Activated effector memory CD4-positive, alpha-beta T cell treated with anti-CD3 and anti-CD28 coated beads, Interleukin-2, amount 50 U/mL, for 16 hours (primary cell): ENCODE data around the gene USP35.
"Not testable (repeated sequence)": the region's sequence is repeated elsewhere in the genome, so short reads cannot be mapped to it uniquely, and the experiment has no call there.

Experiments used
- DNase-seq: peaks from one replicate; pipeline ENCODE4 v3.0.0-alpha.2; 2020

Gene USP35

DNA sequence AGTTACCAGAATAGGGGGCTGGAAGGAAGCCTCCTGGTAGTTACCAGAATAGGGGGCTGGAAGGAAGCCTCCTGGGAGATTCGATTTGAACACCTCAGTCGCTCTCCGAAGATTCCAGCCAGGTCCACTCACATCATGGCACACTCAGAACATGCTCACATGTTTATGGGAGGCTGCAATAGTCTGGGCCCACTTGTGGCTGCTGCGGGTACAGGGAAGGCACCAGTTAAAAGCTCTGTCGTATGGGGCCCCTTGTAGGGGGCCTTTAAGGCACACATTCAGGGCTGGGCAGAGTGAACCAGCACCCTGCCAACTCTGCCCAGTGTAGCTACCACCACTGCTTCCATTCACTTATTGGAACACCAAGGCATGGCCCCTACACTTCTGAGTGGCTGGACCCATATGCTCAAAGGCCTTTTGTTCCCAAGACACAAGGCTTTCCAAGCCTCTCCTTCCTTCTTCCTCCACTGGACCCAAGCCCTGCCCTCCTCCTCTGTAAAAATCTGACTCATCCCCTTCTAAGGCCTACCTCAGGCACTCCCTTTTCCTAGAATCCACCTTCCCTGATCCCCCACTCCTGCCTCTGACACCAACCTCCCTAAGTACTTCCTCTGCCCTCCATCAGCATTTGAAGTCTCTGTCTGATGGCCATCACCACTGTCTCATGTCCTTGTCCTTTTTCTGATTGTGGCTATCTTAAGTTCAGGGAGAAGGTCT lies 28.0 kb downstream of the USP35 start:
- peak; percentile 17 for DNase-seq

DNA sequence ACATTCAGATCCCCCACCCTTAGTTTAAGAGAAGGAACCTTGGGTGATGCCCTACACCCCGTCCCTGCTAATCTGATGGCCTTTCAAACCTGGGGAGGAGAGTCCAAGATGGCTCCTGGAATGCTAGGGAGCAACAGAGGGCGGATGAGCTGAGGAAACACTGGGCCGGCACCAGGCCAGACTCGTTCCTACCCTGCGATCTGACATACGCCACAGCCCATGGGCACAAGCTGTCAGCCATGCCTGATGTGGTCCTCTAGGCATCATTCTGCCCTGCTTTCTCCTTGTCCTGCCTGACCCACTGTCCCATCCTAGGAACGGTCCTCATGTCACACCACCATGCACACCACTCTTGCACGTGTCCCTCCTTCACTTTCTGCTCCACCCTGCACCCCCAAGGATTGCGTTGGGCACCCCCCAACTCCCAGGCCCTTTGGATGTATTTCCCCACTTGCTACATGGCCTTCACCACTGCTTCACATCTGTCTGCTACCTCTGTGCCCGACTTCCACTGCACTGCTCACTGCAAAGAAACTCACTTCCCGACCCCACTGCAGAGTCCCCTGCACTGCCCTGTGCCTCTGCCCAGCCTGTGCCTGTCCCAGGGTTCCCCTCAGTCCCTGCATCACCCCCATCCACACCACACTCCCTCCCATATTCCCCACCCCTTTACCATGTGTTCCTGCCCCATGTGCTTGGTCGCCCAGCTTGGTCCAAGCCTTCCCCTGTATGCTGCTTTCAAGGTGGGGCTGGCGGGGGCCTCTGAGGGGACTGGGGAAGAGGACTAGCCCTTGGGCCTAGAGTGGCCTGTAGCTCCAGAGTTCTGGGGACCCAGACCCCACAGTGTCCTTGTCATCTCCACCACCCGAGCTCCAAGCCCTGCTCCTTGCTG lies 29.2 kb downstream of the USP35 start:
- DNase-seq: no peak

DNA sequence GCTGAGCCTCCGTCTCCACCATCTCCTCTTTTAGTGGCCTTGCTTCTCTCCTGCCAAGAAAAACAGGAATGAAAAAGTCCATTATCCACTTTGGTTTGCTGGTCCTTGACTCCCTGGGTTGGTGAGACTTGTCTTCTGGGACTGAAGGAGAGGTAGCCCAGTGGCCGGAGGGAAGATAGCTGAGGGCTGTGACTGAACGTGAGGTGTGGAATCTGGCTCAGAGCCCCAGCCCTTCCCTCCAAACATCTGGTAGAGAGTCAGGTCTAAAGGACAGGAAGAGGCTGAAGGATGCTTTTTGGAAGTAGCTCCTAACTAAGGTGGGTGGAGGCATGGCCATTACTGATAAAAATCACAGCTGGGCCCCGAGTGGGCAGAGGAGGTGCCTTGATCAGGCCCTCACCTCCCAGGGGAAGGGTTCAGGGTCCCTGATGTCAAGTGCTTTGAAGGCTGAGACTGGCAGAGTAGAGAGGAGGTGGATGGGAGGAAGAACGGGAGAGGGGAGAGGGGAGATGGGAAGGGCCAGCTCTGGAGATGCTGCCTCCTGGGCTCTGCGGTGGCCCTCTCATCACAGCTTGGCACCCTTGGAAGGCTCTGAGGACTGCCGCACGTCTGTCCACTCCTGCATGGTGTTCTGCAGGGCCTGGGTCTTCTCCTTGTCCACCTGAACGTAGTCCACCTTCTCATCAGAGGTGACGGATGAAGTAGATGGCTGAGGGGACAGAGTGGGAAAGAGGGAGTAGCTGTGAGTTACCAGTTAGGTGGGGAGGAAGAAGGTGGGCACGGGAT lies 30.2 kb downstream of the USP35 start:
- no peak for DNase-seq

DNA sequence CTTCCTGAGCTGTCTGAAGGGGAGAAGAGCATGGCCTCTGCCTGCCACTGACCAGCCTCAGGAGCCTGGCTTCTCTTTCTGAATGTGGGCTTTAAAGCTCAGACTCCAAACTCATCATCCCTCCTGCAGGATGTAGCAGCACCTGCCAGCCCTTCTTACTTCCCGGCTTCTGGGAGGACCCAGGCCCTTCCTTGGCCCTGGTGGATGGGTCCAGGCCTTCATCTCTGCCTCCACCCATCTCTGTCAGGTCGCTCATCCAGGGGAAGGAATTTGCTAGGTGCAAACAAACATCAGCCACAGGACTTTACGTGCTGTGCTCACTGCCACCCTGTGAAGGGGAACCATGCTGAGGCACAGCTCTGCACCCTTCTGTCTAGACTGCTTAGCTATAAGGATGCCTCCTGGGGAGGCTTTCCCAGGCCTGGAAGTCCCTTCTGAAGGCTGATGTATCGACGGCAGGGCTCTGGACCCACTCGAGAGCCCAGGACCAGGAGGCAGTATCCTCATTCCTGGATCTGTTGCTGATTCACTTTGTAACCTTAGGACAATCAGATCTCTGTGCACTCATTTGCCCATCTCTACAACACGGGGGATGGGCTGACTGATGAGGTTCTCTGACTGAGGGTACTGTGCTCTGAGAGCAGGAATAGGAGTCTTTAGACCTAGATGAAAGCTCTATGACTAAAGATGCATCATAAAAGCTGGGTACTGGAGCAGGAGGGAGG lies 30.9 kb downstream of the USP35 start:
- DNase-seq: no peak

DNA sequence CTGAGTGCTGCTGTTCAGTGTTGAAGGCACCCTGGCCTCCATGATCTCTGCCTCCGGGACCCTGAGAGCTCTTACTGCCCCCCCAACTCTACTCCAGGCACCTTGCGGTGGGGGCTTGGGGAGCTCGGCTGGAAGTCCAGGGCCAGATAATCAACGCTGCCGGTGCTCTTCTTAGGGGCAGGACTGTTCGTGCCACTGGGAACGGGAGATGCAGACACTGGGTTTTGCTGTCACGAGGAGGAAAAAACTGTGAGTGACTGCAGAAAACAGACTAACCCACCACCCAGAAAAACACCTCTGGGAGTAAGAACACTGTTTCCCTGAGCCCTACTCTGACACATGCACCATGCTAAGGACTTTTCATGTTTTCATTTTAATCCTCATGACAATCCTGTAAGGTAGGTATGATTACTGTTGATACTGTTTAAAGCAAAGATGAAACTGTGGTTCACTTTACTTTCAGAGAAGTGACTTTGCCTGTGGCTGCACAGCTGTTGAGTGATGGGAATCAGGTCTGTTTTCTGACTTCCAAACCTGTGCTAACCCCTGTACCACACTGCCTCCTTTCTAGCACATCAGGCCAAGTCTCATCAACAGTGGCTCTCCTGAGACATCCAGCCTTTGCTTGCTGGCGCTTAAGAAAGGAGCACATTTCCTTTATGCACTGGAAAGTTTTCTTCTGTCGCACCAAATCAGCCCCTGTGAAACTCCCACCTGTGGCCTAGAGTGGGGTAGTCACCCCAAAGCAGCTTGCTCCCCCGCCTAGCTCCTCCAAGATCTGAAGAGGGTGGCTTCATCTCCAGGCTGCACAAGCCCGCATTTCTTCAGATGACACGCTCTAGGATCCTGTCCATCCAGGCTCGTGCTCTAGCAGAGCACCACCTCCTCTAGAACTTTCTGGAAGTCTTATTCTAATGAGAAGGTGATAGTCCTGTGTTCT lies 31.8 kb downstream of the USP35 start:
- DNase-seq: no peak

DNA sequence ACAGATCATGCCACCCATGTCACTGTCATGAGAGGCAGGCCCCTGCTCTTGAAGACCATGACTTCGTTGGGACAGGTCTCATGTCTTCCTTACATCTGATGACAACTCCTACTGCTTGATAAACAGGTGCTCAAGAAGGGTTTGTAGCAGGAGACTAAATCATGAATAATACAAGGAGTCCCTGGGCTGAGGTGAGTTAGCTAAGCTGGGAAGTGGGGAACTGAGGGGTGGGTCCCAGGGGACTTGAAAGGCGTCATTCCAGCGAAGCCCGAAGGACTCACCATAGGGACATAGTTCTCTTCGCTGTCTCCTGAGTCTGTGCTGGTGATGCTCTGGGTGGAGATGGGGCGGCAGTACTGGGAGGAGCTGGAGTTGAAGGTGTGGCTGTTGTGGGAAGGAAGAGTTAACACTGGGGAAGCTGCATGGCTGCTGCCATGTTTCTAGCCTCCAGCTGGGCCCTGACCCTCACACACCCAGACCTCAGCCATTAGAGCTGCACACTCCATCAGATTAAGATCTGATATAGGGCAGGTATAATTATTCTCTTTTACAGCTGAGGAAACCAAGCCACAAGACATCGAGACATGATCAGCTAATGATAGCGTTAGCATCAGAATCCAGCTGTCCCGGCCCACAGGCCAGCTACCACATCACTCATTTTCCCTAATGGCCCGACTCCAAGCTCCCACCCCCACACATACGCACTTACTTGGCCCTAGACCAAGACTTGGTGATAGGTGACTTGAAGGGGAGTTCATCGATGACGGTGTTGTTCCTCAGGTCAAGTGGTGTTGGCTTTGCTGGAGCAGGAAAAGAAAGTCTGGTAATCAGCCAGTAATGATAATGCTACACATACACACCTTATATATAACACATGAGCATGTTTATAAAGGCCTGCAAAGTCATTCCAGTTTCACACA lies 32.9 kb downstream of the USP35 start:
- no peak for DNase-seq

DNA sequence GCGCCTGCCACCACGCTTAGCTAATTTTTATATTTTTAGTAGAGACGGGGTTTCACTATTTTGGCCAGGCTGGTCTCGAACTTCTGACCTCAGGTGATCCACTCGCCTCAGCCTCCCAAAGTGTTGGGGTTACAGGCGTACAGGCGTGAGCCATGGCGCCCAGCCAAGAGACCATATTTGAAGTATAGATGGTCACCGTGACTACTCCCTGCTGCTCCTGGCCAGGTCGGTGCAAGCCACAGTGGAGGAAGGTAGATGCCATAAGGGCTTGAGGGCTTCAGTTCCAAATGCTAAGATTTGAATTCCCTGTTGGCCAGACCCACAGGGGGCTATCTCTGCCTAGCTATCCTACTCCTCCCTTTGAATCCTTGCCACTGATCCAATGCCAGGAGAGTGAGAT lies 34.0 kb downstream of the USP35 start:
- not testable (repeated sequence) for DNase-seq

DNA sequence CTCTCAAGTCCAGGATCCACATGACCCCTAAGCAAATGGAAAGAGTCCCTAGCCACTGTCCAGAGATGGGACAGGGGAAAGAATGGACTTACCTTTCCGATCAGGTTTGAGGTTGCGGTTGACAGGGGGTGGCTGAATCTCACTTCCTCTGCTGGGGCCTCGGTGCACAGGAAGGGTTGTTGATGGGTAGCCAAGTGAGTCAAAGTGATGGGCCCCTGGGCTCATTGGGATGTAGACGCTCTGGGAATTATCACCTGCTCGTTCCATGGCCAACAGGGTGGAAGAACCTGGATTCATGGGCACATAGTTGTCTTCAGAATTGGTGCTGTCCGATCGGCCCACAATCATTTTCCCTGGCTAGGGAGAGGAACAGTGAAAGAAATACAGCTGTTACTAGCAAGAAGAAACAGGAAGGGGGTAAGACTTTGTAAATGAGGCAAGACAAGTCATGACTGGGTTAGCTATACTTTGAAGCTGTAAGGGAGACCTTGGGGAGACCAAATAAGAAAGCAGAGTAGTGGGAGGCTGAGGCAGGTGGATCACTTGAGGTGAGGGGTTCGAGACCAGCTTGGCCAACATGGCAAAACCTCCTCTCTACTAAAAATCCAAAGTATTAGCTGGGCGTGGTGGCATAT lies 34.7 kb downstream of the USP35 start:
- no peak for DNase-seq

DNA sequence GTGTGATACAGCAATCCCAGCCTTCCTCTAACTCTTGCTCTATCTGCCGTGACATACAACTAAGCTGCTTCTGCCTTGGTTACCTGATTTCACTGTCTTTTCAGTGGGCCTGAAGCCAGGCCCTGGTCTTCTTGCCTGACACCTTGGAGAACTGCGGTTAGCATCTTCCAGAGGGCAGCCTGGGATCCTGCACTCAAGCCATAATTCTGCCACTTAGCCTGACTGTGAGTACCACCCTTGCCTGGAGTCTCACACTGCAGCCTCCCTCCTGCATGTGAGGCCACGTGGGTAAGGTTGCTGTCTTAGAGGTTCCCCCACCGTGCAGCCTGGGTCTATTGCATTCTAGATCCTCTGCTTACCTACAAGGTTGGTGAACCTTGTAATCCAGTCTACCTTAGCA lies 35.8 kb downstream of the USP35 start:
- no peak for DNase-seq

DNA sequence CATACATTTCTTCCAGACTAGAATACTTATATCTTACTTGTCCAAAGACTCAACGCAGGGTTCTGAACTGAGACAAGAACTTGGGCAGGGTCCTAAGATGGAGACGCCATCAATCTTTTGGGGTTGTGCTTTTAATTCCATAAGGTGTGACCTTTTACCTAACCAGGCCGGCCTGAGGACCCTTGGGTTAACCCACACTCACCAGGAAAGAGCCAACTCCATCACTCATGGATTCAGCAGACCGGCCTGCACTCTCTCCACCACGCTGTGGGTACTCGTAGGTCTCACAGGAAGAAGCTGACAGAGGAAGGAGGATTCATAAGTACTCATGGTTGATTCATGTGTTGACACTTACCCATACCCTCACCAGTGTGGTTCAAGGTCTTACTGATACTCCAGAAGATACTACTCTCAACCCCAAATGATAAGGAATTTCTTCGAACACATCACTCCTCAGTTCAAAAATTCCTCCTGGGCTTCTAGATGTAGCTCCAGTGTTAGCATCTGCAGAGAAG lies 36.2 kb downstream of the USP35 start:
- no peak for DNase-seq

DNA sequence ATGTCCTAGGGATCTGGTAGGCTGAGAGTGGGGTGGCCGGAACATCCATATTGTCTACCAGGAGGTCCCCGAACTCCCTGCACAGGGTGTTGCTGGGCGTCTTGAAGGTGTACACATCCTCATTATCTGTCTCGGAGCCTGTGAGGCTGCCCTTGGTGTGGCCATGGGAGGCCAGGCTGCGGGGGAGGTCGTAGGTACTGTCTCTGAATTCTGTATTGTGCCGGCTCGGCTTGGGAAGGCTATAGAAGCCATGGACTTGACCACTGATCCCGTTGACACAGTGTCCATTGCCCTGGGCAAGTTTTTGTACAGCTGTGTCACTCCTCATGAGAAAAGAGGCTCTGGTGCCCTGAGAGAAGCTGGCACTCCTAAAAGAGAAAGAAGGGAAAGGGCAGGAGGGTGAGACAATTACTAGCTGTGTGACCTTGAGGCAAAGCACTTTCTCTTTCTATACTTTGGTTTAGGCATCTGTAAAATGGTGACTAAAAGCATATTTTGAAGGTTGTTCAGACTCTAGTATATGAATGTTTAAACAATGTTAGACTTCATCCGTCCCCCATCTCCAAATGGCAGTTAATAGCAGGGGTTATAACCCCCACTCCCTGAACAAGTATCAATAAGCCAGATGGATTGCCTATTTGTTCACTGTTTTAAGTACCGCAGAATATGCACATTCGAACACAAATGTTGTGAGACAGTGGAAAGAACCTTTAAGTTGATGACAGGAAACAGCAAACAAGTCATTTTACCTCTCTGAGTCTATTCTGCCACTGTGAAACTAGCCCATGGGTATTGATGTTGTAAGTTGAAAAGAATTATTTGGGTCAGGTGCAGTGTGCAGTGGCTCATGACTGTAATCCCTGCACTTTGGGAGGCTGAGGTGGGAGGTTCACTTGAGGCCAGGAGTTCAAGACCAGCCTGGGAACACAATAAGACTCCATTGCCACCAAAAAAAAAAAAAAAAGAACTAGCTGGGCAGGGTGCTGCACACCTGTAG lies 38.3 kb downstream of the USP35 start:
- no peak for DNase-seq

DNA sequence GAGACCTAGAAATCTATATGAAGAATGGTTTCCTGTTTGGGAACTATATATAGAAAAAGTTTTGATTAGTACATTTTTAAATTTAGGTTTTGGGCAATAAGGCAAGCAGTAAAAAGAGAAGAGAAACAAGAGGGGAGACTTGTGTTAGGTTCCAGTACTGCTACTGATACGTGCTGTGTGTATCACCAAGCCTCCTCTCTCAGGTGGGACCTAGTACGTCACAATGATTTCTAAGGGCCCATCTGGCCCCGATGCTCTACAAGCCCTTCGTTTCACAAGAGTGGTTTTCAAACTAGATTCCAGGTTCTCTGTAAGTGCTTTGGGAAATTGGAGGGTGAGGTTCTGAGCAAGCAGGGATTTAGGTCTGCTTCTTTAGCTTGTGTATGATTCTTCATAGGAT lies 39.2 kb downstream of the USP35 start:
- no peak for DNase-seq

DNA sequence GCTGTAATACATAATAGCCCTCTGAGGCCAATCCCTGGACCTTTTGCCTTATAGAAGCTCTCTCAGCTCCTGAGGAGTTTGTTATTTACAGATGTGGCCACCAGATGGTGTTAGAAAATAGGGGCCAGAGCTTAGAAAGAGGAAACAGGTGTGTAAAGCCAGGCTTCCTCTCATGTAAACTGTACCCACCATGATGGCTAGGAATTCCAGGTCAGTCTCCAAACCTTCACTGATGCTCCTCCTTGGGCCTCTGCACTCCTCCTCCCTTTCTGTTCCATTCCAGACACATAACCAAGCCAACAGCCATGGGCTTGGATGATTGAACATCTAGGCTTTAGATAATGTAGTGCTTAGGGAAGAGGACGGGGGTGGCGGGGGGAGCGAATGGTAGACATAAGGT lies 39.7 kb downstream of the USP35 start:
- no peak for DNase-seq

DNA sequence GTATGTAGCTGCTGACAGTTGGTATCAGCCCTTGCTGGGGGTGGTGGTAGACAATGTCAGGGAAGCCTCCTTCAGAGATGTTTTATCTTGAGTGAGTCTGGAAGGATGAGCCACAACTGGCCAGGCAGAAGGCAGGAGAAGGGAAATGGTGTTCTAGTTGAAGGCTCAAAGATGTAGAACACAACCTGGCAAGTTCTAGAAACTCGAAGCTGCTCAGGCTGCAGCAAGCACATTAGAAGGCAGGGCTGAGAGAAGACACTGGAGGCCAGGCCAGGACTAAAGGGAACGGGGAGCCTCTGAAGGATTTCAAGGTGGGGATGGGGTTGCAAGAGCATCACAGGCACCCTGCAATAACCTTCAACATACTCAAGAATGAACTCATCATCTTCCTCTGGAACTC lies 40.4 kb downstream of the USP35 start:
- no peak for DNase-seq

DNA sequence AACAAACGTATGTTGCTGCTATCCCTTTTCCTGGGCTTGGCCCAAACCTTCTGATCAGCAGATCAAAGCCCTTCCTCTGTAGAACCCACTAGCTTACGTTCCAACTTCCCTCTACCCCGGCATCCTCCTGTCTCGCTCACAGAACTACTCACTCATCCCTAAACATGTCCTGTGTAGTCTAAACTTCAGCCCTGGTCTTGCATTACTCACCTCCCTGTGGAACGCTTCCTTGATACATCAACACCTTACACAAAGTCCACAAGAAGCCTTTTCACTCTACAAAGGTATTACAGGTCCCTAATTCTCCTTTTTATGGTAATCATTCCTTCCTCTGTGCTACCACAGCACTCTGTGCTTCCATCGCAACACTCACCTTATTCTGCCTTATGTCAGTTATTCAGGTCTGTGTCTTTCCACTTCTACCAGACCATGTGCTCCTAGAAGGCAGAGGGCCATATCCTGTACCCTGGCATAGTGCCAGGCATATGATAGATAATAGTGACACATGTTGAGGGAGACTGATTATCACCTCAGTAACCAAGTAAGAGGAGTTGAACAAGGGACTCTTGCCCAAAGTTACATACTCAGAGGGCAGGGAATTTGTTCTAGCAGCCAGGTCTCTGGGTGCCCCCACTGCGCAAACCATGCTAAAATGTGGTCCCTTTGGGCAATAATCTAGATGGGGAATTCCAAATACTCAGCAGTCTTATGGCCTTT lies 41.6 kb downstream of the USP35 start:
- no peak for DNase-seq

DNA sequence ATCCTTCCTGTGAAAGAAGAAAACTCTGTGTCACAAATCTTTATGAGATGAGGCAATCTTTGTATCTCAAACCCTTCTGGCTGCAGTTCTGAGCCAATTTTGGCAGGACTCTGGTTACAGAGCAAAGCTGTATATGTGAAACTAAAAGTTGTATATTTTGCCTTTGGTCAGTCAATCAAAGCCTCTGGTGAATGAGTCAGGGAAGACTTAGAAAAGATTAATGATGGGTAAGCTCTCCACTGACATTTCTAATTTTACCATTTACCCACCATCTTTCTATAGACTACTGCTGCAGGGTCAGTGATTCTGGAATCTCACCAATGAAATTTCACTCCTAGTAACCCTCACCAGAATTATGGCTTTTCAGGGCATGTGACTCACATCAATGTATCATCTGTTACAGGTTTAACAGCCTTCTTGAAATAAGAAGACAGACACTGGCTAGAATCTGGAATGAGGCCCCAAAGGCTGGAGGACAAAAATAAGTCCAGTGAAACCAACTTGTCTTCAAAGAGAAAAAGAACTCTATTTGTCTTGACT lies 43.3 kb downstream of the USP35 start:
- no peak for DNase-seq

DNA sequence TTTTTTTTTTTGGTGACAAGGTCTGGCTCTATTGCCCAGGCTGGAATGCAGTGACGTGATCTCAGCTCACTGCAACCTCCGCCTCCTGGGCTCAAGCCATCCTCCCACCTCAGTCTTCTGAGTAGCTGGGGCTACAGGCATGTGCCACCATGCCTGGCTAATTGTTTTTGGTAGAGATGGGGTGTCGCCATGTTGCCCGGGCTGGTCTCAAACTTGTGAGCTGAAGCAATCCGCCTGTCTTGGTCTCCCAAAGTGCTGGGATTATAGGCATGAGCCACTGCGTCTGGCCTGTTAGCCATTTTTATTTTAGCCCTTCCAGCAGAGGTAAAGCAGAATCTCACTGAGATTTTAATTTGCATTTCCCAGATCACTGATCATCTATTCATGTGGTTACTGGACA lies 44.3 kb downstream of the USP35 start:
- DNase-seq: not testable (repeated sequence)

DNA sequence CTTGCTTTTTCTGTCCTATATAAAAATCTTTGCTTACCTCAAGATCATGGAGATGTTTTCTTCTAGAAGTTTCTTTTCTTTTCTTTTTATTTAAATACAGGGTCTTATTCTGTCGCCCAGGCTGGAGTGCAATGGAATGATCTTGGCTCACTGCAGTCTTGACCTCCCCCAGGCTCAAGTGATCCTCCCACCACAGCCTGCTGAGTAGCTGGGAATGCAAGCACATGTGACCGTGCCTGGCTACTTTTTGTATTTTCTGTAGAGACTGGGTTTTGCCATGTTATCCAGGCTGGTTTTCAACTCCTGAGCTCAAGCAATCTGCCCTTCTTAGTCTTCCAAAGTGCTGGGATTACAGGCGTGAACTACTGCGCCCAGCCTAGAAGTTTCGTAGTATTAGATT lies 45.3 kb downstream of the USP35 start:
- no peak for DNase-seq
